Mucosa of rectum (tissue), 2 donors: ENCODE data around the gene TNKS1BP1.
"Not testable (repeated sequence)": the region's sequence is repeated elsewhere in the genome, so short reads cannot be mapped to it uniquely, and the experiment has no call there.

Source experiments
- H3K27ac ChIP-seq, 2 donors: one replicate each; pipeline ENCODE4 v1.7.0; 2013; ENCODE audit warnings: inconsistent platforms in 2 of 2, low read depth in 2 of 2, low read length in 2 of 2
- H3K27me3 ChIP-seq, 2 donors: one replicate each; pipeline ENCODE4 v1.7.0; 2013; ENCODE audit warnings: low read length in 2 of 2; ENCODE audit not compliant: control insufficient read depth in 2 of 2, insufficient read depth in 2 of 2
- H3K36me3 ChIP-seq, 2 donors: one replicate each; pipeline ENCODE4 v1.7.0; 2013; ENCODE audit warnings: low read length in 2 of 2; ENCODE audit not compliant: control insufficient read depth in 2 of 2, insufficient read depth in 2 of 2
- H3K4me1 ChIP-seq, 2 donors: one replicate each; pipeline ENCODE4 v1.7.0; 2013; ENCODE audit warnings: low read length in 2 of 2, mild to moderate bottlenecking in 1 of 2; ENCODE audit not compliant: control insufficient read depth in 2 of 2, insufficient read depth in 2 of 2
- H3K4me3 ChIP-seq, 2 donors: one replicate each; pipeline ENCODE4 v1.7.0; 2013; ENCODE audit warnings: low read length in 2 of 2
- H3K9ac ChIP-seq, 2 donors: one replicate each; pipeline ENCODE4 v1.7.0; 2013; ENCODE audit warnings: low read length in 2 of 2, low read depth in 1 of 2, mild to moderate bottlenecking in 1 of 2
- H3K9me3 ChIP-seq, 2 donors: one replicate each; pipeline ENCODE4 v1.7.0; 2013; ENCODE audit warnings: low read length in 2 of 2; ENCODE audit not compliant: control insufficient read depth in 2 of 2
- donor health status: healthy.
- donor health status: Normal muscosa, but diverticular disease.

TNKS1BP1 gene

DNA sequence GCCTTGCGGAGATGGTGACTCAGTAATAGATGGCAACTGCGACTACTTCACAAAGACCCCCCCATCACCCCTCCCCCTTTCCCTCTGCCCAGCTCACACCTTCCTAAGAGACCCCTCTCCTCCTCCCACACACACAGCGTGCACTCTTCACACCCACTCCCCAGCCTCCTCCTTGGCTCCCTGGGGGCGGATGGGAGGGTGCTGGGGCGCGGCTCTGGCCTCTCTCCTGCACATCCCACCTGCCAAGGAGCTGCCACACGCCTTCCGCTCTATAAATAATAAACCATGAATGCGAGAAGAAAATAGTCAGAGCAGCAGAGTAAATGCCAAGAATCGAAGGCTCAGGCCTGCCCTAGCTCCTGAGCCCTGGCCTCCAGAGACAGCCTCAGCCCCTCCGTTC, 17.9 kb upstream of the TNKS1BP1 start:
- Histone ChIP-seq H3K9me3 (no peaks in the 10 kb centered on the region), H3K27me3 (no peaks in the 10 kb centered on the region), H3K36me3 (no peaks in the 10 kb centered on the region), H3K9ac (no peak overlapping the region), H3K27ac (no peak overlapping the region), H3K4me1 (no peaks in the 10 kb centered on the region), H3K4me3 (no peak overlapping the region)

DNA sequence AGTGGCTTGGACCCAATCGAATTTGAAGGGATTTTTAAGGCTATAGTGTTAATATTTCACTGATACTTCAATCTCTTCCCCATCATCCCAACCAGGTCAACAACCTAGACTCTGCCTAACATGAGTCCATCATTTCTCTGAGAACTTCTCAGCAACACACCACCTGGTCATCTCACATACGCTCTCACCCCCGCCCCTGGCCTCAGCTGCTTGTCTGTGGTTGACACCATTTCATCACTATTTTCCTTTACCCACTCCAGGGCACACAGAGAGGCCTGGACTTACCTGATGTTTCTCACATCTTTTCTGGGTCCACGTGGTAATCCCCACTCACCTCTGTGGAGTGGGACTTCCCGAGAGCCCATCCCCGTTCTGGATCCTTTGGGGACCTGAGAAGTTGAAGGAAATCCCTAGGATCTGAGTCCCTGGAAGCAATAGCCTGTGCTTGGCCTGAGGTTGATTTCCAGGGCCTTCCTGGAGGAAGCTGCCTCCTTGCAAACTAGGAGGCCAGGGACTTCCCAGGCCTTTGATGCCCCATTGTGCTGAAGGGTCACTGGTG, 16.6 kb upstream of the TNKS1BP1 start:
- H3K9ac ChIP-seq = no peak overlapping the region
- H3K9me3 ChIP-seq = no peaks in the 10 kb centered on the region
- H3K36me3 ChIP-seq = no peaks in the 10 kb centered on the region
- H3K4me3 ChIP-seq = no peak overlapping the region
- H3K27ac ChIP-seq = no peak overlapping the region
- H3K27me3 ChIP-seq = no peaks in the 10 kb centered on the region
- H3K4me1 ChIP-seq = peaks cover 0 to 2% of the 10 kb centered on the region in 2 donors

DNA sequence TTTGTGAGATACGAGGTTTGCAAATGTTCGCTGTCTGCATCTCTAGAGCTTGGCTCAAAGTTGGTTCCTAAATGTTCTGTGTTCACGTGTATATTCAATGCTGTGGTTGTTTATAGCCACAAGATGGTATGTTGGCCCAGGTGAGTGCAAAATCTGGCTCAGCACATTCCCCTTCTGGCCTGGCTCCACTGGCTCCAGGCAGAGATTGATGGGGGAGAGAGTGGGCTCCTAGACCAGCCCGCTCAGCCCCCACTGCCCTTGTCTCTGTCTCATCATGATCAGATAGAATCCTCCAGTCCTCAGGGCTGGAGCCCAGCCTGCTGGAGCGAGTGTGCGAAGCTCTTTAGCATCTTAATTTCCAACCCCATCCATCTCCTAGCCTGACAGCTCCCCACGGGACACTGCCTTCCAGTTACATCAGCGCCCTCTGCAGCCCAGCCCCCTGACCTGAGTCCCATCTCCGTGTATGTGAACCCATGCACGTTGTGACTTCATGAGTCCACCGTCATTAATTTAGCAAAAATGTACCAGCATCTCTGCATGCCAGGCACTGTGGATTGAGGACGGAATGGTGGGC, 15.4 kb upstream of the TNKS1BP1 start:
- no peak overlapping the region for H3K9ac ChIP-seq
- H3K4me1 ChIP-seq = peaks cover 0 to 6% of the 10 kb centered on the region in 2 donors
- no peaks in the 10 kb centered on the region for H3K27me3 ChIP-seq
- no peak overlapping the region for H3K4me3 ChIP-seq
- no peak overlapping the region for H3K27ac ChIP-seq
- H3K9me3 ChIP-seq = no peaks in the 10 kb centered on the region
- H3K36me3 ChIP-seq = no peaks in the 10 kb centered on the region

DNA sequence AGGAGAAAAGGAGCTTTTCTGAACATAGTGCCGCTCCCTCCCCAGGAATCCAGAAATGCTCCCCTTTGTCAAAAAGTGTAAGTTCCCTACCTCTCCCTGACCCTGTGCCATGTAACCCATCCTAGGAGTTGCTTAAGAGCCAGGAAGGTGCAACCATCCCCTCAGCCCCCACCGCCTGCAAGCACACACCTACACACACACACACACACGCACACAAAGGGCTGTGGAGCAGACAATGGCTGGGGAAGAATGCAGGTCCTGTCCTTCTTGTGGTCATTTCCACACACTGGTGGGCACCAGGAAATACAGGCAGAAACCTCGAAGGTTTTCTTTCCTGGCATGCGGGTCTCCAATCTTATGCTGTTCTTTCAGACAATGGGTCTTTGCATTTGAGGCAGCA, 14.6 kb upstream of the TNKS1BP1 start:
- Histone ChIP-seq H3K4me1 (peaks cover 8 to 14% of the 10 kb centered on the region in 2 donors), H3K36me3 (no peaks in the 10 kb centered on the region), H3K27ac (no peak overlapping the region), H3K9me3 (no peaks in the 10 kb centered on the region), H3K9ac (no peak overlapping the region), H3K4me3 (no peak overlapping the region), H3K27me3 (no peaks in the 10 kb centered on the region)

DNA sequence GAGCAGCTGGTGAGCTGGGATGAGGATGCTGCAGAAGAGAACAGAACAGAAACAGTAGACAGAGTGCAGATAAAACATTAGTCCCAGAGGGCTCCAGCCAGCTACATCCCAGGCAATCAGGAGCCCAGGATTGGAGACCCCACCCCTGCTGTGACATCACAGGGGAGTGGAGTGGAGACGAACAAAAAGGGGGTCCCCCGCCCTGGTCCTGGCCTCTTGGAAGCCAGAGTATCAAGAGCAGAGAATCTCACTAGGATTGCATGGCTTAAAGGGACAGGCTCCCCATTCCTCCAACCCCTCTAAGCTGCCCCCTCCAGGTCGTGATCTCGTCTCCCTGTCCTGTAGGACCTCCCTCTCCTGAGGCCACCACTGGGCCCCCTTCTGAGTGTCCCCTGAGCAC, 13.4 kb upstream of the TNKS1BP1 start, which contains the start of gene P2RX3:
TSS of gene P2RX3 (plus strand) at position 211 of the 400 bp plus-strand sequence. CDS start 199 bp downstream, outside the sequence.
- peaks cover 2 to 5% of the 10 kb centered on the region in 2 donors for H3K36me3 ChIP-seq
- no peak within 1 kb of the TSS for H3K9ac ChIP-seq
- no peaks in the 10 kb centered on the region for H3K9me3 ChIP-seq
- H3K27me3 ChIP-seq = no peaks in the 10 kb centered on the region
- no peak within 1 kb of the TSS for H3K27ac ChIP-seq
- H3K4me3 ChIP-seq = no peak within 1 kb of the TSS
- peaks cover 11 to 15% of the 10 kb centered on the region in 2 donors for H3K4me1 ChIP-seq

DNA sequence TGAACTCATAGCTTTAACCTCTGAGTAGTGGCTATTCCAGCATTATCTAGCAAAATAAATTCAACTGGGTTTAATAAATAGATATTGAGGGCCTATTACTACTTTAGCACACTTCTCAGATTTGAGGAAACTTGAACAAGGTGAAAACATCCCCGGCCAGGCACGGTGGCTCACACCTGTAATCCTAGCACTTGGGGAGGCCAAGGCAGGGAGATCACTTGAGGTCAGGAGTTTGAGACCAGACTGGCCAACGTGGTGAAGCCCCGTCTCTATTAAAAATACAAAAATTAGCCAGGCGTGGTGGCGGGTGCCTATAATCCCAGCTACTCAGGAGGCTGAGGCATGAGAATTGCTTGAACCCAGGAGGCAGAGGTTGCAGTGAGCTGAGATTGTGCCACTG, 12.1 kb upstream of the TNKS1BP1 start:
- H3K27ac ChIP-seq, H3K4me3 ChIP-seq, H3K9me3 ChIP-seq, H3K27me3 ChIP-seq, H3K9ac ChIP-seq: not testable (repeated sequence)
- H3K36me3 ChIP-seq = peaks cover 15 to 17% of the 10 kb centered on the region in 2 donors
- H3K4me1 ChIP-seq = peaks cover 11 to 15% of the 10 kb centered on the region in 2 donors

DNA sequence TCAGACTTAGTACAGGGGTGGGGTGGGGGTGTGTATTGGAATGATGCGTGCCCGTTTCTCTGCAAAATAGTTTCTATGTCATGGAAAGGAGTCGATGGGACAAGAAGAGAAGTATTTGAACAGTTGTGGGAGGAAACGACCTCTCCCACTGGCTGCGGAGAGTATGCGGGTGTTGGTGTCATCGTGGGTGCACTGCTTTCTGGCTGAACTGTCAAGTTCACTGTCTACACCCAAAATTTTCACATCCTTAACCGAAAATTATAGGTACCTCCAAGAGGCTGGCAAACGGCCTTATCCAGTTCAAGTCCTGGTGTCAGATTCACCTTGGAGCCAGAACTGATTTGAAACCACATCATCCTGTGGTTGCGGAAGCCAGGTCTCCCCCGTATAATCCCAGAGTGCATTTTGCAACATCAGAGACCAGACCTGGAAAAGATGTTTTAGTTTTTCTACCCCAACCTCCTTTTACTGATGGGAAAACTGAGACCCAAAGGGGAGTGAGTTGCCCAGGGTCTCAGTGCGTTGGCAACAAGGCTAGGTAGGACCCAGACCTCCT, 11.4 kb upstream of the TNKS1BP1 start:
- Histone ChIP-seq H3K36me3 (peaks cover 20 to 23% of the 10 kb centered on the region in 2 donors), H3K9me3 (no peaks in the 10 kb centered on the region), H3K4me1 (peaks cover 11 to 15% of the 10 kb centered on the region in 2 donors), H3K9ac (peak overlapping the region; percentile 63 to 78), H3K27me3 (no peaks in the 10 kb centered on the region), H3K4me3 (peak overlapping the region; percentile 79 to 89), H3K27ac (peak overlapping the region; percentile 49 to 59)

DNA sequence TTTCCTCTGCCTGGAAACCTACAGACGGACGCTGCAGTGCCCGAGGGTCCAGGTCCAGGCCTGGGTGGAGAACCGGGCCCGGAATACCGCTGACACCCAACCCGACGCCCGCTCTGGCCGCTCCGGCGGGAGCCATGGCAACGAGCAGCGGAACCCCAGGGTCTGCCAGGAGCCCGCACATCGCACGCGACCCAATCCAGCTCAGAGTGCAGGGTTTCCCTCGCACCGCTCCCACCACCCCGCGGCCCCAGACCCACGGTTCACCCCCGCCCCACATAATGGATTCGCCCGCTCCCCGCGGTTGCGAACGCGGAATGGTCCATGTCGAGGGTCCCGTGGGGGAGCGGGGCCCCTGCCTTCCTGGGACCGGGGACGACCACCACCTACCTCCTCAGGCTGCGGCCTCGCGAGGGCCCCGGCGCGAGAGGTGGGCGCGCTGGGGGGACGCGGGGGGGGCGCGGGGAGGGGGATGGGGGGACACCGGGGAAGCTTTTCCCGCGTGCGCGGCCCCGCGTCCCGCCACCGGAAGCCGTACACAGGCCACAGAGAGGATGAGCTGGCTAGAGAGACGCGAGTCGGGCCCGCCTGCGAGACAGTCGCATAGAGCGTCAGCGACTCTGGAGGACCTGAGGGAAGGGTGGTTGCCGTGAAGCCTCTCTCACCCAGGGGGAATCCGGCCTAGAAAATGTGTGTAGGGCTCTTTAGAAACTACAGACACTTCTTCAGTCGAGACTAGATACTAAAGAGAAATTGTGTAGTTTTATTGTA, 10.8 kb upstream of the TNKS1BP1 start, which contains the start of gene SSRP1:
TSS of gene SSRP1 (minus strand) at position 550 of the 768 bp plus-strand sequence. CDS start 771 bp downstream, outside the sequence.
- Histone ChIP-seq H3K4me3 (peak within 1 kb of the TSS; percentile 79 to 89), H3K27ac (peak within 1 kb of the TSS; percentile 72 to 74), H3K27me3 (no peaks in the 10 kb centered on the region), H3K36me3 (peaks cover 25 to 30% of the 10 kb centered on the region in 2 donors), H3K9me3 (no peaks in the 10 kb centered on the region), H3K4me1 (peaks cover 11 to 15% of the 10 kb centered on the region in 2 donors), H3K9ac (peak within 1 kb of the TSS; percentile 78 to 83)

DNA sequence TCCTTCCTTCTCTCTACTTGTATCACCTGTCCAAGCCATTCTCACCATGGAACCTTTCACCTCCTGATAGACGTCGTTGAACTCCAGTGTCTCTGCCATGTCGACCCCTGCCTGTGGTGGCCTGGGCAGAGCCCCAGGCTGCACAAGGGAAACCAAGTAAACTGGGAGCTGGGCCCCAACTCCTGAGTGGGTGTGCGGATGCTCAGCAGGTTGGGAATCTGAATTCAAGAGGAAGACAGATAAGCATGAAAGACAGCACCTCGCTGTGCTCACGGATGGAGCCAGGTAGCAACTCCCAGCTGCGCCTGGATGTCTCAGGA, 10.2 kb upstream of the TNKS1BP1 start:
- peak overlapping the region; percentile 78 to 83 for H3K9ac ChIP-seq
- no peaks in the 10 kb centered on the region for H3K9me3 ChIP-seq

More for the DNA sequence above, 10.2 kb upstream of the TNKS1BP1 start:
- peak overlapping the region; percentile 72 to 74 for H3K27ac ChIP-seq
- peak overlapping the region; percentile 79 to 89 for H3K4me3 ChIP-seq
- H3K36me3 ChIP-seq = peaks cover 30 to 36% of the 10 kb centered on the region in 2 donors
- H3K4me1 ChIP-seq = peaks cover 11 to 15% of the 10 kb centered on the region in 2 donors
- H3K27me3 ChIP-seq = no peaks in the 10 kb centered on the region
